Body of pancreas (tissue), 4 donors: ENCODE data around the gene DHRS12. TPM values are rescaled to one million over a fixed set of nuclear protein-coding genes. Genes with fewer than 3 reads are reported as not detected.
A peak's percentile ranks its signal among the peaks of the same experiment; 100 is the strongest.

ENCODE experiments used
- ATAC-seq: fragments of 150-250 bp; one replicate; pipeline ENCODE4 v1.9.1; 2016
- DNase-seq, 4 donors: peaks; one replicate each; pipeline ENCODE4 v3.0.0-alpha.2; 2019
- H3K27ac ChIP-seq, 4 donors: fragments of 200-600 bp; sonication (generic); 1 replicate in 3 of 4; 2 replicates in 1 of 4; pipeline versions ENCODE4 v1.5.1 to v1.6.1; 2016 to 2019; ENCODE audit warnings: mild to moderate bottlenecking in 1 of 4, mixed read lengths in 1 of 4, moderate library complexity in 1 of 4
- H3K27me3 ChIP-seq, 2 donors: fragments of 200-600 bp; sonication (generic); one replicate each; pipeline ENCODE4 v1.6.0; 2016; ENCODE audit warnings: mild to moderate bottlenecking in 1 of 2
- H3K36me3 ChIP-seq, 2 donors: fragments of 200-600 bp; sonication (generic); replicated peaks in 1 of 2; 2 replicates each; pipeline ENCODE4 v1.5.1; 2016; ENCODE audit warnings: low read depth in 2 of 2; ENCODE audit not compliant: insufficient read depth in 1 of 2
- H3K4me1 ChIP-seq: fragments of 200-600 bp; sonication (generic); one replicate; pipeline ENCODE4 v1.6.0; 2016
- H3K4me3 ChIP-seq, 2 donors: fragments of 200-600 bp; sonication (generic); 1 replicate in 1 of 2; 2 replicates in 1 of 2; pipeline ENCODE4 v1.5.1; 2016 to 2019
- H3K9me3 ChIP-seq, 3 donors: fragments of 200-600 bp; sonication (generic); 1 replicate in 2 of 3; 2 replicates in 1 of 3; pipeline ENCODE4 v1.5.1; 2016
- POLR2A ChIP-seq, 3 donors: fragments of 450-650 bp; IDR thresholded peaks; one replicate each; pipeline ENCODE4 v1.6.1; 2016; ENCODE audit warnings: antibody characterized with exemption in 3 of 3, mild to moderate bottlenecking in 2 of 3
- WGBS, 2 donors: methylation state at CpG; one replicate each; pipeline ENCODE4 v1.1.5; 2017; 5-methylcytosine and 5-hydroxymethylcytosine counted together
- intact Hi-C: fragments of 100-400 bp; cut with DNase I; formaldehyde crosslinking; loops from one replicate; pipeline ENCODE4 v1.15.1; 2023
- total RNA-seq, 2 donors: library from RNA; depleted of rRNA; stranded (reverse); fragments of >200 nt; gene quantifications; one replicate each; pipeline ENCODE4 v1.1.0, GENCODE V29; 2016
- TF ChIP-seq, protein P1 (sequence below), 7 experiments: fragments of 450-650 bp in 4 of 7; fragments of 200-600 bp in 3 of 7; sonication (generic) in 3 of 7; IDR thresholded peaks; one replicate each; pipeline ENCODE4 v1.5.1; 2016 to 2019; ENCODE audit warnings: antibody characterized with exemption in 7 of 7

The DHRS12 gene
- total RNA-seq, 2 donors from 2014 or later: 4.0 to 38.7 TPM

DNA sequence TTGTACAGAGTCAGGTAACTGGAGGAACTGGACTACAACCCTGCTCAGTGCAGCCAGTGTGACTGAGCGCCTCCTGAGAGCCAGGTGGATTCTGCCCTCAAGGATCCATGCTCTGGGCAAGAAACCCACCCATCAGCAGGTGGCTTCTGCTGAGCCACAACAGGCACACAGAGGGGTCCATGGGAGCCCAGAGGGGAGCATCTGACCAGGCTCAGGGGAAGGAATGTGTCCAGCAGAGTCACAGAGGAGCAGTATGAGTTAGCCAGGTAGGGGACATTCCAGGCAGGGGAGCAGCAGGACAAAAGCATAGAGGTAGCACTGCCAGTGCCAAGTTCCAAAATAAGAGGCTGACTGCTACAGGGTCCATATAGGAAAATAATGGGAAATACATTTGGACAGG lies 19.9 kb downstream of the DHRS12 start:
- DNase-seq: peak in 1 of 4 donors; percentile 45
- intact Hi-C loops: no loop called here
- Histone ChIP-seq H3K36me3 (no peaks in the 10 kb centered on the region), H3K27me3 (no peaks in the 10 kb centered on the region), H3K9me3 (no peaks in the 10 kb centered on the region), H3K4me3 (no peak overlapping the region), H3K4me1 (peaks cover 94% of the 10 kb centered on the region), H3K27ac (peak overlapping the region; percentile 80 to 95 (median 90))
- ATAC-seq: no peak
- 57 to 100% methylated on average over 1 of the region's 1 CpG for WGBS, 2 donors
- TF ChIP-seq, protein P1, sequence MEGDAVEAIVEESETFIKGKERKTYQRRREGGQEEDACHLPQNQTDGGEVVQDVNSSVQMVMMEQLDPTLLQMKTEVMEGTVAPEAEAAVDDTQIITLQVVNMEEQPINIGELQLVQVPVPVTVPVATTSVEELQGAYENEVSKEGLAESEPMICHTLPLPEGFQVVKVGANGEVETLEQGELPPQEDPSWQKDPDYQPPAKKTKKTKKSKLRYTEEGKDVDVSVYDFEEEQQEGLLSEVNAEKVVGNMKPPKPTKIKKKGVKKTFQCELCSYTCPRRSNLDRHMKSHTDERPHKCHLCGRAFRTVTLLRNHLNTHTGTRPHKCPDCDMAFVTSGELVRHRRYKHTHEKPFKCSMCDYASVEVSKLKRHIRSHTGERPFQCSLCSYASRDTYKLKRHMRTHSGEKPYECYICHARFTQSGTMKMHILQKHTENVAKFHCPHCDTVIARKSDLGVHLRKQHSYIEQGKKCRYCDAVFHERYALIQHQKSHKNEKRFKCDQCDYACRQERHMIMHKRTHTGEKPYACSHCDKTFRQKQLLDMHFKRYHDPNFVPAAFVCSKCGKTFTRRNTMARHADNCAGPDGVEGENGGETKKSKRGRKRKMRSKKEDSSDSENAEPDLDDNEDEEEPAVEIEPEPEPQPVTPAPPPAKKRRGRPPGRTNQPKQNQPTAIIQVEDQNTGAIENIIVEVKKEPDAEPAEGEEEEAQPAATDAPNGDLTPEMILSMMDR (IDR thresholded peaks at IDR 0.05): no peak
- TF ChIP-seq POLR2A (IDR thresholded peaks at IDR 0.05): no peak

DNA sequence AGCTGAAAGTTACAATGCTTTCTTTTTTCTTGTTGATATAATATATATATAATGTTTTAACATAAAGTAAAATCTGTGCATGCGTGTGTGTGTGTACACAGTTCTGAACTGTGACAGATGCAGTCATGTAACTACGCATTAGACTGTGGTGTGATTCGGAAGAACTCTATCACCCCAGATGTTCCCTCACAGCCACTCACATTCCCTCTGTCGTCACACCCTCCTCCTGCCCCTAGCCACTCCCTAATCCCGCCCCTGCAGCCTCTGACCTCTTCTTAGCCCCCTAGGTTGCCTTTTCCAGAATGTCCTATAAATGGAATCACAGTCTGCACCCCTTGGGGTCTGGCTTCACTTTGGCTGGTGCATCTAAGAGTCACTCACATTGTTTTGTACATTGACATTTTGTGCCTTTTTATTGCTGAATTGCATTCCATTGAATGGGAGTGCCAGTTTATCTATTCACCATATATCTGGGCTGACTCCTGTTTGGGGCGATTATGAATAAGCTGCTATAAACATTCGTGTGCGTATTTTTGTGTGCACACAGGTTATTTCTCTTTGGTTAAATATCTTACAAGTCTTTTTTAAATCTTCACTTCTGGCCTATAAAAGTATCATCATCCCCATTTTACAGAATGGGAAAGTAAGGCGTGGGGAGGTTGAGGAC lies 20.4 kb downstream of the DHRS12 start:
- peak overlapping the region; percentile 89 to 95 (median 90) for H3K27ac ChIP-seq
- H3K4me1 ChIP-seq: peaks cover 94% of the 10 kb centered on the region
- no peak overlapping the region for H3K4me3 ChIP-seq
- no peaks in the 10 kb centered on the region for H3K36me3 ChIP-seq
- WGBS, 2 donors: 56 to 61% methylated on average over 9 of the region's 9 CpGs
- ATAC-seq (no peak), DNase-seq (peak in 2 of 4 donors; percentile 32 to 62)
- H3K27me3 ChIP-seq: no peaks in the 10 kb centered on the region
- intact Hi-C loops: no loop called here
- H3K9me3 ChIP-seq: no peaks in the 10 kb centered on the region
- TF ChIP-seq, protein P1 (IDR thresholded peaks at IDR 0.05): no peak
- TF ChIP-seq POLR2A (IDR thresholded peaks at IDR 0.05): no peak

DNA sequence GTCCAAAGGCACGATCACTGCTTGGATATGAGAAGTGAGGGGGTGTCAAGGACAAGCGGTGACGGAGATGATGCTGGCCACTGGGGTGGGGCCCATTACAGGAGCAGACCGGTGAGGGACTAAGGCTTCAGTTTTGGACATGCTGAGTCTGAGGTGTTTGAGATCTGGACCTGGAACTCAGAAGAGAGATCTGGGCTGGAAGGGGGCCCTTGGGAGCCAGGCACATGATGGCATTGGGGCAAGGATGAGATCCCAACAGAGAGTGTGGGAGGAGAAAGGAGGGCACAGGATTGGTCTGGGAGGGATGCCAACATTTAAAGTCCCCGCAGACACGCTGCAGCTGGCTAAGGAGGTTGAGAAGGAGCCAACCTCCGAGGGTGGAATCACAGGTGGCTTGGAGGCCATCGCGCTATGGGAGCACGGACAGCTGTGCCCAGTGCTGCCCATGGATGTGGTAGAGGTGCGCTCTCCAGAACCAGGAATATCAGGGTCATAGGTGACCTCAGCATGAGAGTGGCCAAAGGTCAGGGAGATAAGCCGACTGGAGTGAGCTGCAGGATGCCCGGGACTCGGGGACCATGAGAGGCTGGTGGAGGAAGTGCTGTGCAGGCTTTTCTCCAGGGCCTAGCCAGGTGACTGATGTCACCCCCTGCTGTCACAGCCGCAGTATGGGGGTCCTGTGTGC lies 21.8 kb downstream of the DHRS12 start:
- 27 to 31% methylated on average over 14 to 15 of the region's 15 CpGs for WGBS, 2 donors
- Histone ChIP-seq H3K27ac (peak overlapping the region; percentile 89 to 95 (median 90)), H3K4me1 (peaks cover 97% of the 10 kb centered on the region), H3K4me3 (no peak overlapping the region), H3K27me3 (no peaks in the 10 kb centered on the region), H3K9me3 (no peaks in the 10 kb centered on the region), H3K36me3 (no peaks in the 10 kb centered on the region)
- ATAC-seq (peak; percentile 84), DNase-seq (peak; percentile 95 to 97 (median 96))
- TF ChIP-seq POLR2A (IDR thresholded peaks at IDR 0.05): peak in 2 of 3 donors; percentile 51 to 64
- TF ChIP-seq, protein P1 (IDR thresholded peaks at IDR 0.05): no peak
- intact Hi-C loops: no loop called here

DNA sequence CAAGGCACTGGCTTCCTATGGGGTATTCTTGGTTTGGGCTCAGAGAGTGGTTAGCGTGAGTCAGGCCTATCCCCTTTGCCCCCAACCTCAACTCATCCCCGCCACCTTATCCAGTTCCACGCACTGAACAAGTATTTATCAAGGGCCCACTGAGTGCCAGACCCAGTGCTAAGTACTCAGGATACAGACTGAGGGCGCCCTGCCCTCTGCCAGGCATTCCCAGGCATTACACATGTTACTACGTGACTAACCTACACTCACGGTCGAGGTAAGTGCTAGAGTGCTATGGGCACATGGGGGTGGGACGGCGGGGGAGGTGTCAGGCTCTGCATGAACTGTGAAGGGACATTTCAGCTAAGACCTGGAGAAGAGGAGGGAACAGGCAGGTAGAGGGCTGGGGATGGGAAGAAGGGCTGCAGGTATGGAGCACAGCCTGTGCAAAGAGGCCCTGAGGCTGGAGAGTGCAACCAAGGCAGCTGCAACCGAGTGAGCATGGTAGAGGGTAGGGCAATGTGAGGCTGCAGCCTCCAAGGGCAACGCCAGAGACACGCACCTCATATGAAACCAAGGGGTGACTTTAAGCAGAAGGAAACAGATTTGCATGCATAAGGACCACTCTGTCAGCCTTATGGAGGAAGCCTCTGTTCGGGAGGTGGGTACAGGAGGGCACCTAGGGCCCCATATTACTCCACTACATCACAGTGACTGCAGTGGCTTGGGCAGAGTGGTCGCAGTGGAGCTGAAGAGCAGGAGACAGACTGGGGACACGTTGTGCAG lies 22.5 kb downstream of the DHRS12 start:
- TF ChIP-seq, protein P1 (IDR thresholded peaks at IDR 0.05): peak; percentile 10 to 65 (median 52)
- no peak for TF ChIP-seq POLR2A (IDR thresholded peaks at IDR 0.05)
- 42 to 43% methylated on average over 15 of the region's 15 CpGs for WGBS, 2 donors
- Histone ChIP-seq H3K4me3 (no peak overlapping the region), H3K4me1 (peaks cover 97% of the 10 kb centered on the region), H3K36me3 (no peaks in the 10 kb centered on the region), H3K27me3 (no peaks in the 10 kb centered on the region), H3K9me3 (no peaks in the 10 kb centered on the region), H3K27ac (peak overlapping the region; percentile 89 to 95 (median 90))
- ATAC-seq (peak; percentile 51), DNase-seq (peak; percentile 75 to 83 (median 80))
- intact Hi-C loops: no loop called here
